ENCODE results near the gene METTL22.

- no peak for TF ChIP-seq EZH2 (IDR thresholded peaks at IDR 0.05; ENCODE audit: borderline replicate concordance, control insufficient read depth, low read depth, low read length)
- TF ChIP-seq, protein P1, sequence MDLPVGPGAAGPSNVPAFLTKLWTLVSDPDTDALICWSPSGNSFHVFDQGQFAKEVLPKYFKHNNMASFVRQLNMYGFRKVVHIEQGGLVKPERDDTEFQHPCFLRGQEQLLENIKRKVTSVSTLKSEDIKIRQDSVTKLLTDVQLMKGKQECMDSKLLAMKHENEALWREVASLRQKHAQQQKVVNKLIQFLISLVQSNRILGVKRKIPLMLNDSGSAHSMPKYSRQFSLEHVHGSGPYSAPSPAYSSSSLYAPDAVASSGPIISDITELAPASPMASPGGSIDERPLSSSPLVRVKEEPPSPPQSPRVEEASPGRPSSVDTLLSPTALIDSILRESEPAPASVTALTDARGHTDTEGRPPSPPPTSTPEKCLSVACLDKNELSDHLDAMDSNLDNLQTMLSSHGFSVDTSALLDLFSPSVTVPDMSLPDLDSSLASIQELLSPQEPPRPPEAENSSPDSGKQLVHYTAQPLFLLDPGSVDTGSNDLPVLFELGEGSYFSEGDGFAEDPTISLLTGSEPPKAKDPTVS (IDR thresholded peaks at IDR 0.05; ENCODE audit: low read depth, low read length), result no peak
- no peak for TF ChIP-seq ZNF217 (IDR thresholded peaks at IDR 0.05)
- TF ChIP-seq EP300 (IDR thresholded peaks at IDR 0.05; ENCODE audit: borderline replicate concordance in 1 of 2, control insufficient read depth in 1 of 2, low read depth in 2 of 2, low read length in 2 of 2), result peak in 1 of 2 experiments; percentile 44; a peak in 1 of 4 replicates
- no peak for TF ChIP-seq CREM (IDR thresholded peaks at IDR 0.05; ENCODE audit: low read depth)
- TF ChIP-seq PAX5 (IDR thresholded peaks at IDR 0.05; ENCODE audit: borderline replicate concordance, low read depth, low read length), result no peak
Measured at GRCh38 chr16:8663192-8664089, 41.9 kb downstream of the METTL22 start.

All from GM12878 (cell line).